GM21529 (cell line): ENCODE results near the gene AFP.

Experiments used
- ATAC-seq: cut with Tn5 transposase; IDR thresholded peaks from one replicate; pipeline ENCODE4 v1.9.1; 2021; ENCODE audit not compliant: unreplicated experiment

Gene AFP

DNA sequence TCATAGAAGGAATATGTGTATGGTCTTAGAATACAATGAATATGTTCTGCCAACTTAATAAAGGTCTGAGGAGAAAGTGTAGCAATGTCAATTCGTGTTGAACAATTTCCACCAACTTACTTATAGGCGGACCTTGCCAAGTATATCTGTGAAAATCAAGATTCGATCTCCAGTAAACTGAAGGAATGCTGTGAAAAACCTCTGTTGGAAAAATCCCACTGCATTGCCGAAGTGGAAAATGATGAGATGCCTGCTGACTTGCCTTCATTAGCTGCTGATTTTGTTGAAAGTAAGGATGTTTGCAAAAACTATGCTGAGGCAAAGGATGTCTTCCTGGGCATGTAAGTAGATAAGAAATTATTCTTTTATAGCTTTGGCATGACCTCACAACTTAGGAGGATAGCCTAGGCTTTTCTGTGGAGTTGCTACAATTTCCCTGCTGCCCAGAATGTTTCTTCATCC is 22.7 kb upstream of the AFP start:
- no peak for ATAC-seq

DNA sequence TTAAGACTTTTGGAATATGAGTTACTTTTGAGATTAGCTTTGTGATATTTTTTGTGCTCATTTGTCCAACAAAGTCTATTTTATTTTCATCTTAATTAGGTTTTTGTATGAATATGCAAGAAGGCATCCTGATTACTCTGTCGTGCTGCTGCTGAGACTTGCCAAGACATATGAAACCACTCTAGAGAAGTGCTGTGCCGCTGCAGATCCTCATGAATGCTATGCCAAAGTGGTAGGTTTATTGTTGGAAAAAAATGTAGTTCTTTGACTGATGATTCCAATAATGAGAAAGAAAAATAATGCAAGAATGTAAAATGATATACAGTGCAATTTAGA is 21.1 kb upstream of the AFP start:
- no peak for ATAC-seq

DNA sequence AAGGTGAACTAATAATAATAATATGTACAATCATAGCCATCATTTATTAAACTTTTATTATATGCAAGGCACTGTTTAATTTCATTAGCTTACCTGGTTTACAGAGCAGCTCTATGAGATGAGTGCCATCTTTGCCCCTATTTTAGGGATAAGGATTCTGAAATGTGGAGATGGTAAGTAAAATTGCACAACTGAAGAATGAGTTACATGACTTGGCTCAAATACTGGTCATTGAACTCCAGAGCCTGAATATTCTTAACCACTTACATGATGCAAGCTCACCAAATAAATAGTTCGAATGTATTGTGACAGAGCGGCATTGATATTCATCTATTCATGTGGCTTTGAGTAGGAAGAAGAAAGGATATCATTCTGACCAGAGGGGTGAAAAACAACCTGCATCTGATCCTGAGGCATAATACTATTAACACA is 20.2 kb upstream of the AFP start:
- ATAC-seq = no peak

- ATAC-seq = no peak
Observed at GRCh38 chr4:73416423-73417087, 19.5 kb upstream of the AFP start.

DNA sequence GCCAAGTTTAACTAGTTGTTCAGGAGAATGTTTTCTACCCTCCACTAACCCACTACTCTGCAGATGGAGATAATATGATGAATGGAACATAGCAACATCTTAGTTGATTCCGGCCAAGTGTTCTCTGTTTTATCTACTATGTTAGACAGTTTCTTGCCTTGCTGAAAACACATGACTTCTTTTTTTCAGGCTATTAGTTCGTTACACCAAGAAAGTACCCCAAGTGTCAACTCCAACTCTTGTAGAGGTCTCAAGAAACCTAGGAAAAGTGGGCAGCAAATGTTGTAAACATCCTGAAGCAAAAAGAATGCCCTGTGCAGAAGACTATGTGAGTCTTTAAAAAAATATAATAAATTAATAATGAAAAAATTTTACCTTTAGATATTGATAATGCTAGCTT is 18.7 kb upstream of the AFP start:
- no peak for ATAC-seq

- ATAC-seq = no peak
Observed at GRCh38 chr4:73417973-73418372, 18.0 kb upstream of the AFP start.

DNA sequence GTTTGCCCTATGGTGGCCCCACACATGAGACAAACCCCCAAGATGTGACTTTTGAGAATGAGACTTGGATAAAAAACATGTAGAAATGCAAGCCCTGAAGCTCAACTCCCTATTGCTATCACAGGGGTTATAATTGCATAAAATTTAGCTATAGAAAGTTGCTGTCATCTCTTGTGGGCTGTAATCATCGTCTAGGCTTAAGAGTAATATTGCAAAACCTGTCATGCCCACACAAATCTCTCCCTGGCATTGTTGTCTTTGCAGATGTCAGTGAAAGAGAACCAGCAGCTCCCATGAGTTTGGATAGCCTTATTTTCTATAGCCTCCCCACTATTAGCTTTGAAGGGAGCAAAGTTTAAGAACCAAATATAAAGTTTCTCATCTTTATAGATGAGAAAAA is 17.3 kb upstream of the AFP start:
- ATAC-seq = no peak

DNA sequence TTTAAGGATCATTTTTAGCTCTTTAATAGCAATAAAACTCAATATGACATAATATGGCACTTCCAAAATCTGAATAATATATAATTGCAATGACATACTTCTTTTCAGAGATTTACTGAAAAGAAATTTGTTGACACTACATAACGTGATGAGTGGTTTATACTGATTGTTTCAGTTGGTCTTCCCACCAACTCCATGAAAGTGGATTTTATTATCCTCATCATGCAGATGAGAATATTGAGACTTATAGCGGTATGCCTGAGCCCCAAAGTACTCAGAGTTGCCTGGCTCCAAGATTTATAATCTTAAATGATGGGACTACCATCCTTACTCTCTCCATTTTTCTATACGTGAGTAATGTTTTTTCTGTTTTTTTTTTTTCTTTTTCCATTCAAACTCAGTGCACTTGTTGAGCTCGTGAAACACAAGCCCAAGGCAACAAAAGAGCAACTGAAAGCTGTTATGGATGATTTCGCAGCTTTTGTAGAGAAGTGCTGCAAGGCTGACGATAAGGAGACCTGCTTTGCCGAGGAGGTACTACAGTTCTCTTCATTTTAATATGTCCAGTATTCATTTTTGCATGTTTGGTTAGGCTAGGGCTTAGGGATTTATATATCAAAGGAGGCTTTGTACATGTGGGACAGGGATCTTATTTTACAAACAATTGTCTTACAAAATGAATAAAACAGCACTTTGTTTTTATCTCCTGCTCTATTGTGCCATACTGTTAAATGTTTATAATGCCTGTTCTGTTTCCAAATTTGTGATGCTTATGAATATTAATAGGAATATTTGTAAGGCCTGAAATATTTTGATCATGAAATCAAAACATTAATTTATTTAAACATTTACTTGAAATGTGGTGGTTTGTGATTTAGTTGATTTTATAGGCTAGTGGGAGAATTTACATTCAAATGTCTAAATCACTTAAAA is 16.6 kb upstream of the AFP start:
- ATAC-seq = no peak

DNA sequence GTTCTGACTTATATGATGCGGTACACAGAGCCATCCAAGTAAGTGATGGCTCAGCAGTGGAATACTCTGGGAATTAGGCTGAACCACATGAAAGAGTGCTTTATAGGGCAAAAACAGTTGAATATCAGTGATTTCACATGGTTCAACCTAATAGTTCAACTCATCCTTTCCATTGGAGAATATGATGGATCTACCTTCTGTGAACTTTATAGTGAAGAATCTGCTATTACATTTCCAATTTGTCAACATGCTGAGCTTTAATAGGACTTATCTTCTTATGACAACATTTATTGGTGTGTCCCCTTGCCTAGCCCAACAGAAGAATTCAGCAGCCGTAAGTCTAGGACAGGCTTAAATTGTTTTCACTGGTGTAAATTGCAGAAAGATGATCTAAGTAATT is 15.4 kb upstream of the AFP start:
- ATAC-seq = no peak

DNA sequence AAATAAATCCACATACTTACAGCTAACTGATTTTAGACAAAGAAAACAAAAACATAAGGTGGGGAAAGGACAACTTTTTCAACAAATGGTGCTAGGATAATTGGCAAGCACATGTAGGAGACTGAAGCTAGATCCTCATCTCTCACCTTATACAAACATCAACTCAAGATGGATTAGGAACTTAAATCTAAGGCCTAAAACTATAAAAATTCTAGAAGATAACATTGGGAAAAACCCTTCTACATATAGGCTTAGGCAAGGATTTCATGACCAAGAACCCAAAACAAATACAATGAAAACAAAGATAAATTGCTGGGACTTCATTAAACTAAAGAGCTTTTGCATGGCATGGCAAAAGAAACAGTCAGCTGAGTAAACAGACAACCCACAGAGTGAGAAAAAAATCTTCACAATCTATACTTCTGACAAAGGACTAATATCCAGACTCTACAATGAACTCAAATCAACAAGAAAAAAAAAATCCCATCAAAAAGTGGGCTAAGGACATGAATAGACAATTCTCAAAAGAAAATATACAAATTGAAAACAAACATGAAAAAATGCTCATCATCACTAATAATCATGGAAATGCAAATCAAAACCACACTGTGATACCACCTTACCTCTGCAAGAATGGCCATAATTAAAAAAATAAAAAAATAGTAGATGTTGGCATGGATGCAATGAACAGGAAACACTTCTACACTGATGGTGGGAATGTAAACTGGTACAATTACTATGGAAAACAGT is 14.1 kb upstream of the AFP start:
- no peak for ATAC-seq

DNA sequence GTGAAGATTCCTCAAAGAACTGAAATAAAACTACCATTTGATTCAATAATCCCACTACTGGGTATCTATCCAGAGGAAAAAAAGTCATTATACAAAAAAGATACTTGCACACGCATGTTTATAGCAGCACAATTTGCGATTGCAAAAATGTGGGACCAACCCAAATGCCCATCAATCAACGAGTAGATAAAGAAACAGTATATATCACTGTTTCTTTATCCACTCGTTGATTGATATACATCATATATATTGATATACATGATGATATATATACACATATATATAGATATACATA is 13.6 kb upstream of the AFP start:
- no peak for ATAC-seq

DNA sequence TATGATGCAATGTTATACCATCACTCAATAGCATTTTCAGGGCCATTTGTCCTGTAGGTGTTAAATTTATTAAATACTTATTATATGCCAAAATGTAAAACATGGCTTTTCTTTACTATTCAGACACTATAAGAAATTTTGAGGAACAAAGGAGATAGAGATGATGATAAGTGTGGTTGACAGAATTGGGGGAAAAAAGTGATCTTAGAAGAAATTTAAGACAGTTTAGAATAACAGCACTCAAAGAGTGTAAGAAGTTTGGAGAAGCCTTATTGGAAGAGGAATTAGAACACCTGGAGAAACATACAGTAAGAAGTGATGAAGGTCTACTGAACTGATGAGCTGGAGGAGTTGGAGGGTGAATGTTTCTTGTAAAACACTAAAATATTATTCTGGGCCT is 12.8 kb upstream of the AFP start:
- no peak for ATAC-seq

- ATAC-seq = no peak
Observed at GRCh38 chr4:73426666-73427065, 9.4 kb upstream of the AFP start.

DNA sequence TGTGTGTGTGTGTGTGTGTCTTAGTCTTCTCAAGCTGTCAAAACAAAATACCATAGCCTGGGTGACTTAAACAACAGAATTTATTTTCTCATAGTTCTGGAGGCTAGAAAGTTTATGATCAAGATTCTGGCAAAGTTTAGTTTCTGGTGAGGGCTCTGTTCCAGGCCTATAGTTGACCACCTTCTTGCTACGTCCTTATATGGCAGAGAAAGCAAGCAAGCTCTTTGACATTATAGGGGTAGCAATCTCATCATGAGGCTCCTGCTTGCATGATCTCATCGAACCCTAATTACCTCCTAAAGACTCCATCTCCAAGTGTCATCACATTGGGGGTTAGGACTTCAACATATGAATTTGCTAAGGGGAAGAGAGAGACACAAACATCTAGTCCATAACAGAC is 6.9 kb upstream of the AFP start:
- no peak for ATAC-seq

- no peak for ATAC-seq
Observed at GRCh38 chr4:73429826-73430587, 6.0 kb upstream of the AFP start.

DNA sequence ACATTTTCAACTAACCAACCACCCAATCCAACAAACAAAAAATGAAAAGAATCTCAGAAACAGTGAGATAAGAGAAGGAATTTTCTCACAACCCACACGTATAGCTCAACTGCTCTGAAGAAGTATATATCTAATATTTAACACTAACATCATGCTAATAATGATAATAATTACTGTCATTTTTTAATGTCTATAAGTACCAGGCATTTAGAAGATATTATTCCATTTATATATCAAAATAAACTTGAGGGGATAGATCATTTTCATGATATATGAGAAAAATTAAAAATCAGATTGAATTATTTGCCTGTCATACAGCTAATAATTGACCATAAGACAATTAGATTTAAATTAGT is 4.2 kb upstream of the AFP start:
- ATAC-seq = no peak

- no peak for ATAC-seq
Observed at GRCh38 chr4:73432169-73433000, 3.6 kb upstream of the AFP start.

GRCh38 chr4:73433140-73433539 is 2.9 kb upstream of the AFP start:
- no peak for ATAC-seq

DNA sequence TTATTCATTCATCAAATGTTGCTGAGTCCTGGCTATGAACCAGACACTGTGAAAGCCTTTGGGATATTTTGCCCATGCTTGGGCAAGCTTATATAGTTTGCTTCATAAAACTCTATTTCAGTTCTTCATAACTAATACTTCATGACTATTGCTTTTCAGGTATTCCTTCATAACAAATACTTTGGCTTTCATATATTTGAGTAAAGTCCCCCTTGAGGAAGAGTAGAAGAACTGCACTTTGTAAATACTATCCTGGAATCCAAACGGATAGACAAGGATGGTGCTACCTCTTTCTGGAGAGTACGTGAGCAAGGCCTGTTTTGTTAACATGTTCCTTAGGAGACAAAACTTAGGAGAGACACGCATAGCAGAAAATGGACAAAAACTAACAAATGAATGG is 1.7 kb upstream of the AFP start:
- ATAC-seq = no peak
